Measurements from ENCODE around the gene SLC13A4.
"Not testable (repeated sequence)": the region's sequence is repeated elsewhere in the genome, so short reads cannot be mapped to it uniquely, and the experiment has no call there.

DNA sequence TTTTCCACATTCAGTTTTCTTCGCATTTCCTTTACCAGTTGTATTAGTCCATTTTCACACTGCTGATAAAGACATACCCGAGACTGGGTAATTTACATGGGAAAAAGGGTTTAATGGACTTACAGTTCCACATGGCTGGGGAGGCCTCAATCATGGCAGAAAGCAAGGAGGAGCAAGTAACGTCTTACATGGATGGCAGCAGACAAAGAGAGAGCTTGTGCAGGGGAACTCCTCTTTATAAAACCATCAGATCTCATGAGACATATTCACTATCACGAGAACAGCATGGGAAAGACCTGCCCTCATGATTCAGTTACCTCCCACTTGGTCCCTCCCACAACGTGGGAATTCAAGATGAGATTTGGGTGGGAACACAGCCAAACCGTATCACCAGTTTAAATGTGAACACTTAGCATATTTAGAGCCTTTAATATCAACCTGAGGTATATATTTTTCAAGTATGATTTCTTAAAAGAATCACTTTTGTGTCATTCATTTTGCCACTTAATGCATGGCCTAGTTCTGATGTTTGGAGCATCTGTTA, 59.1 kb downstream of the SLC13A4 start:
- TF ChIP-seq, protein P1, sequence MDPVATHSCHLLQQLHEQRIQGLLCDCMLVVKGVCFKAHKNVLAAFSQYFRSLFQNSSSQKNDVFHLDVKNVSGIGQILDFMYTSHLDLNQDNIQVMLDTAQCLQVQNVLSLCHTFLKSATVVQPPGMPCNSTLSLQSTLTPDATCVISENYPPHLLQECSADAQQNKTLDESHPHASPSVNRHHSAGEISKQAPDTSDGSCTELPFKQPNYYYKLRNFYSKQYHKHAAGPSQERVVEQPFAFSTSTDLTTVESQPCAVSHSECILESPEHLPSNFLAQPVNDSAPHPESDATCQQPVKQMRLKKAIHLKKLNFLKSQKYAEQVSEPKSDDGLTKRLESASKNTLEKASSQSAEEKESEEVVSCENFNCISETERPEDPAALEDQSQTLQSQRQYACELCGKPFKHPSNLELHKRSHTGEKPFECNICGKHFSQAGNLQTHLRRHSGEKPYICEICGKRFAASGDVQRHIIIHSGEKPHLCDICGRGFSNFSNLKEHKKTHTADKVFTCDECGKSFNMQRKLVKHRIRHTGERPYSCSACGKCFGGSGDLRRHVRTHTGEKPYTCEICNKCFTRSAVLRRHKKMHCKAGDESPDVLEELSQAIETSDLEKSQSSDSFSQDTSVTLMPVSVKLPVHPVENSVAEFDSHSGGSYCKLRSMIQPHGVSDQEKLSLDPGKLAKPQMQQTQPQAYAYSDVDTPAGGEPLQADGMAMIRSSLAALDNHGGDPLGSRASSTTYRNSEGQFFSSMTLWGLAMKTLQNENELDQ (CRISPR knock-in tag; IDR thresholded peaks at IDR 0.05; ENCODE audit: borderline replicate concordance) = not testable (repeated sequence)
- not testable (repeated sequence) for TF ChIP-seq EZH2 (conservative IDR thresholded peaks at IDR 0.05; ENCODE audit: low read depth, low read length); HNF4A (CRISPR knock-in tag; IDR thresholded peaks at IDR 0.05); TP53 (CRISPR knock-in tag; conservative IDR thresholded peaks at IDR 0.05); ZNF660 (CRISPR knock-in tag; IDR thresholded peaks at IDR 0.05; ENCODE audit: borderline replicate concordance, low read depth); GLI4 (CRISPR knock-in tag; IDR thresholded peaks at IDR 0.05; ENCODE audit: borderline replicate concordance); NFIC (IDR thresholded peaks at IDR 0.05; ENCODE audit: low read length); POLR2AphosphoS5 (IDR thresholded peaks at IDR 0.05; ENCODE audit: low read depth, low read length); BHLHE40 (IDR thresholded peaks at IDR 0.05; ENCODE audit: low read length); ZNF83 (CRISPR knock-in tag; IDR thresholded peaks at IDR 0.05; ENCODE audit: borderline replicate concordance)
- TF ChIP-seq, protein P2, sequence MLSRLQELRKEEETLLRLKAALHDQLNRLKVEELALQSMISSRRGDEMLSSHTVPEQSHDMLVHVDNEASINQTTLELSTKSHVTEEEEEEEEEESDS (CRISPR knock-in tag; IDR thresholded peaks at IDR 0.05; ENCODE audit: borderline replicate concordance) = not testable (repeated sequence)

Data from HepG2 (cell line).